CD4-positive, alpha-beta T cell (primary cell): Measurements from ENCODE around the gene RHPN2. TPM values are rescaled to one million over a fixed set of nuclear protein-coding genes. Genes with fewer than 3 reads are reported as not detected.

Experiments used
- ATAC-seq: fragments of 200-7000 bp; cut with Tn5 transposase; one replicate; pipeline ENCODE4 v1.10.0; 2022; ENCODE audit warnings: mild to moderate bottlenecking; ENCODE audit not compliant: poor library complexity
- CTCF ChIA-PET: fragments of 350-600 bp; sonication (Branson Sonifier 250); formaldehyde crosslinking; loops from one replicate; lab custom pipeline; 2021; ENCODE audit warnings: antibody characterized with exemption, inconsistent platforms; lab: Charles Lee
- POLR2A ChIA-PET: fragments of 350-600 bp; sonication (Branson Sonifier 250); formaldehyde crosslinking; loops from one replicate; lab custom pipeline; 2021; ENCODE audit warnings: antibody characterized with exemption, inconsistent platforms; lab: Charles Lee
- DNase-seq, 14 experiments: peaks; one replicate each; pipeline ENCODE4 v3.0.0-alpha.2; 2013 to 2020; ENCODE audit warnings: mixed read lengths in 2 of 14
- H3K27ac ChIP-seq, 2 donors: one replicate each; pipeline versions ENCODE4 v1.5.1 to v1.7.0; 2013; ENCODE audit warnings: low read length in 2 of 2, low read depth in 1 of 2, mild to moderate bottlenecking in 1 of 2
- H3K27me3 ChIP-seq, 2 experiments: 1 replicate in 1 of 2; 2 replicates in 1 of 2; pipeline versions ENCODE4 v1.6.1 to v1.7.0; 2013; ENCODE audit warnings: low read length in 2 of 2, control low read depth in 1 of 2, mild to moderate bottlenecking in 1 of 2, moderate library complexity in 1 of 2; ENCODE audit not compliant: insufficient read depth in 2 of 2, control insufficient read depth in 1 of 2
- H3K36me3 ChIP-seq: one replicate; pipeline ENCODE4 v1.6.1; 2013; ENCODE audit warnings: low read length, control low read depth; ENCODE audit not compliant: insufficient read depth
- H3K4me1 ChIP-seq: one replicate; pipeline ENCODE4 v1.6.1; 2013; ENCODE audit warnings: low read length, control low read depth; ENCODE audit not compliant: insufficient read depth
- H3K4me3 ChIP-seq: one replicate; pipeline ENCODE4 v1.5.1; 2013; ENCODE audit warnings: mild to moderate bottlenecking, low read length, moderate library complexity
- H3K9me3 ChIP-seq, 2 experiments: 1 replicate in 1 of 2; 2 replicates in 1 of 2; pipeline versions ENCODE4 v1.6.1 to v1.7.0; 2013; ENCODE audit warnings: low read length in 2 of 2, mild to moderate bottlenecking in 2 of 2, control low read depth in 1 of 2, moderate library complexity in 1 of 2; ENCODE audit not compliant: control insufficient read depth in 1 of 2, insufficient read depth in 1 of 2
- H3K27ac Mint-ChIP-seq: one replicate; pipeline ENCODE4 v1.8.0; 2020; ENCODE audit warnings: mixed read lengths
- H3K27me3 Mint-ChIP-seq: one replicate; pipeline ENCODE4 v1.8.0; 2021; ENCODE audit warnings: mixed read lengths
- H3K36me3 Mint-ChIP-seq: one replicate; pipeline ENCODE4 v1.8.0; 2021; ENCODE audit warnings: low read depth, mixed read lengths
- H3K4me1 Mint-ChIP-seq: one replicate; pipeline ENCODE4 v1.8.0; 2021; ENCODE audit warnings: low read depth, mixed read lengths
- H3K4me3 Mint-ChIP-seq: one replicate; pipeline ENCODE4 v1.8.0; 2020; ENCODE audit warnings: mild to moderate bottlenecking, mixed read lengths
- H3K9me3 Mint-ChIP-seq: one replicate; pipeline ENCODE4 v1.8.0; 2020; ENCODE audit warnings: mixed read lengths
- intact Hi-C, 2 experiments: fragments of 100-400 bp; cut with DNase I in 1 of 2; cut with micrococcal nuclease in 1 of 2; formaldehyde crosslinking; loops; one replicate each; pipeline versions ENCODE4 v1.15.1 to v1.9.0; 2023 to 2025; cut with DNase I, micrococcal nuclease
- total RNA-seq, 174 experiments: library from RNA in 2 of 174; stranded (reverse) in 2 of 174; gene quantifications; one replicate each; pipeline ENCODE4 v1.2.3 and lab custom pipeline; 2021 to 2026
- TF ChIP-seq, protein P1 (sequence below): fragments of 200-600 bp; IDR thresholded peaks from one replicate; pipeline ENCODE4 v1.8.0; 2022; ENCODE audit warnings: antibody characterized with exemption, mild to moderate bottlenecking

Gene RHPN2
- total RNA-seq, 2 experiments from 2014 or later = 0.08 TPM; not detected in 1

DNA sequence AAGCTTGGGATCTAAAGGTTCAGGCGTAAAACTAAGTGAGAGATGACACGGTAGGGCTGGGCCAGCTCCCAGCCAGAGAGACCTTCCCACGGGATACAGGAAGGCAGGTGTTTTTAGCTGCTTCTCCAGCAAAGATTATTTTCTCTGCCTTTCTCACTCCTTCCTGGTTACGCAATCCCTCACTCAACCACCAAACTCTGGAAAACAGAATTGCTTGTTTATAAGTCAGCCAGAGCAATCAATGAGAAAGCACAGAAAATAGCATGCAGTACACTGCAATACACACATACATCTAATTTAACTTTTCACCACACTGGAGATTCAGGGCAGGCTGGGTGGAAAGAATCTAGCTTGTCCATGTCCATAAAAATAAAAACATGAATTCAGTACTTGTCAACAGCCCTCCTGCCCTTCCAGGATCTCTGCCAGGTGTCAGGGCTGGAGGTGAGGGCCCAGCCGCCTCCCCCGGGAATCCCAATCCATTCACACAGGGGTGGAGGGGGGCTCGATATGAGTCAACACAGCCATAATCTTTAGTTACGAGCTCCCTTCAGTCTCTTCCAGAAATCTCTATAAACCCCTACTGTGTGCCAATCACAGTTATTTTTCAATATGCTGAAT is 12.2 kb downstream of the RHPN2 start:
- no peak for ATAC-seq
- Histone ChIP-seq H3K36me3 (no peaks in the 10 kb centered on the region), H3K27ac (no peak overlapping the region), H3K27me3 (no peaks in the 10 kb centered on the region), H3K4me1 (no peaks in the 10 kb centered on the region), H3K9me3 (no peaks in the 10 kb centered on the region), H3K4me3 (no peak overlapping the region)
- intact Hi-C loops = no loop called here
- CTCF ChIA-PET = no interaction called here
- POLR2A ChIA-PET = no interaction called here
- no peak for DNase-seq
- TF ChIP-seq, protein P1, sequence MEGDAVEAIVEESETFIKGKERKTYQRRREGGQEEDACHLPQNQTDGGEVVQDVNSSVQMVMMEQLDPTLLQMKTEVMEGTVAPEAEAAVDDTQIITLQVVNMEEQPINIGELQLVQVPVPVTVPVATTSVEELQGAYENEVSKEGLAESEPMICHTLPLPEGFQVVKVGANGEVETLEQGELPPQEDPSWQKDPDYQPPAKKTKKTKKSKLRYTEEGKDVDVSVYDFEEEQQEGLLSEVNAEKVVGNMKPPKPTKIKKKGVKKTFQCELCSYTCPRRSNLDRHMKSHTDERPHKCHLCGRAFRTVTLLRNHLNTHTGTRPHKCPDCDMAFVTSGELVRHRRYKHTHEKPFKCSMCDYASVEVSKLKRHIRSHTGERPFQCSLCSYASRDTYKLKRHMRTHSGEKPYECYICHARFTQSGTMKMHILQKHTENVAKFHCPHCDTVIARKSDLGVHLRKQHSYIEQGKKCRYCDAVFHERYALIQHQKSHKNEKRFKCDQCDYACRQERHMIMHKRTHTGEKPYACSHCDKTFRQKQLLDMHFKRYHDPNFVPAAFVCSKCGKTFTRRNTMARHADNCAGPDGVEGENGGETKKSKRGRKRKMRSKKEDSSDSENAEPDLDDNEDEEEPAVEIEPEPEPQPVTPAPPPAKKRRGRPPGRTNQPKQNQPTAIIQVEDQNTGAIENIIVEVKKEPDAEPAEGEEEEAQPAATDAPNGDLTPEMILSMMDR = no peak
- H3K36me3 Mint-ChIP-seq = no peaks in the 10 kb centered on the region
- no peak overlapping the region for H3K27ac Mint-ChIP-seq
- no peaks in the 10 kb centered on the region for H3K27me3 Mint-ChIP-seq
- no peaks in the 10 kb centered on the region for H3K9me3 Mint-ChIP-seq
- no peak overlapping the region for H3K4me3 Mint-ChIP-seq
- no peaks in the 10 kb centered on the region for H3K4me1 Mint-ChIP-seq

DNA sequence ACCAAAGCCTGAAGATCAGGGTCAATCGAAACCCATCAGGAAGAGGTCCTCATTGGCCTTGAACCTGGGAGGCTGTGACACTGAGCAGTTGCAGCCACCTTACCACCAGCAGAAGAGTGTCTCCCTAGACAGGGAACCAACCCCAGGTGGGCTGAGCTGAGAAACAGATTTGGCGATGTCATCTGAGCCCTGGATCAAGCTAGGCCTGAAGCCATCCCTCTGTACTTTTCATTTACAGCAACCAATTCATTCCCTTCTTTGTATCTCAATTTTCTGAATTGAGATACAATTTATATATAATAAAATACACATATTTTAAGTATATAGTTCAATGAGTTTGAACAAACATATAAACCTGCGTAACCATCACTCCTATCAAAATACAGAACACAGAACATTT is 14.6 kb downstream of the RHPN2 start:
- Histone ChIP-seq H3K36me3 (no peaks in the 10 kb centered on the region), H3K4me1 (no peaks in the 10 kb centered on the region), H3K27ac (no peak overlapping the region), H3K4me3 (no peak overlapping the region), H3K27me3 (no peaks in the 10 kb centered on the region), H3K9me3 (no peaks in the 10 kb centered on the region)
- POLR2A ChIA-PET = no interaction called here
- H3K27ac Mint-ChIP-seq = no peak overlapping the region
- DNase-seq (no peak), ATAC-seq (no peak)
- intact Hi-C loops = no loop called here
- no peaks in the 10 kb centered on the region for H3K36me3 Mint-ChIP-seq
- H3K4me3 Mint-ChIP-seq = no peak overlapping the region
- no peaks in the 10 kb centered on the region for H3K4me1 Mint-ChIP-seq
- no peaks in the 10 kb centered on the region for H3K9me3 Mint-ChIP-seq
- no peaks in the 10 kb centered on the region for H3K27me3 Mint-ChIP-seq
- CTCF ChIA-PET = no interaction called here
- TF ChIP-seq, protein P1 = no peak

DNA sequence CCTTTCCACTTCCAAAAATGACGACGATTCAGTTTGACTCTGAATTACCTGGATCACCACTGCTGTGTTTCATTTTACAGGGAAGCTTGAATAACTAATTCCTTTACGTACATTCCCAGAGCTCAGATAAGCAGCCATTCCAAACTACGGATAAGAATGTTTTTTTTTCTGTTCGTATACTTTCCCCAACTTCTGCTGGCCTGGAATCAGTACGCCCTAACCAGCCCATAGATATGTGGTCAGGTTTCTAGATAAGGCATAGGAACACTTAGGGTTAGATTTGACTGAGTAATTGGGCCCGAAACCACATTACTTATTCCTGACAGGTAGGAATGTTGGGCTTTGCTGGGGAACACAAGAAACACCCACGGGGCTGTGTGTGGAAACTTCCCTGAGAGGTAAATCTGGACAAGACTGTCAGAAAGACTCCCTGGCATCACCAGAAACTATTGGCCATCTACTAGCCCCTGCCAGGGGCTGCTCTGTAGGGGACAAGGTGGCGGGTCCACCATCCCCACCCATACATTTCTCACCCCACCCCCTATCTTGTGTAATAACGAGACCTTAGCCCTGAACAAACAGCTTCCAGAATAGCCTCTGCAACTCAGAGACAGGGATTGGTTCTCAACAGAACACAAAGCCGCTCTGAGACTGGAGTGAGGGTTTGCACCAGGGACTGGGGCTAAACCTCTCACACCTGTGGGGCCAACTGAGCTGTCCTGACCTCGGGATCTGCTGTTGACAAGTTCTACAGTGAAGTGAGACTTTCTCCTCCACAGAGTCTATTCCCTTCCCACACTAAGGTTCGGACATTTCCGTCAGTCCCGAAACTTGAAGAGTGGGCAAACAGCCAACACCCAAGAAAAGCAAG is 15.6 kb downstream of the RHPN2 start:
- TF ChIP-seq, protein P1 = no peak
- CTCF ChIA-PET = no interaction called here
- H3K27ac Mint-ChIP-seq = no peak overlapping the region
- H3K4me3 Mint-ChIP-seq = no peak overlapping the region
- POLR2A ChIA-PET = no interaction called here
- intact Hi-C loops = no loop called here
- ATAC-seq = no peak
- no peaks in the 10 kb centered on the region for H3K27me3 Mint-ChIP-seq
- no peaks in the 10 kb centered on the region for H3K4me1 Mint-ChIP-seq
- no peaks in the 10 kb centered on the region for H3K27me3 ChIP-seq
- H3K36me3 ChIP-seq = no peaks in the 10 kb centered on the region
- no peaks in the 10 kb centered on the region for H3K36me3 Mint-ChIP-seq
- no peak overlapping the region for H3K4me3 ChIP-seq
- no peaks in the 10 kb centered on the region for H3K4me1 ChIP-seq
- no peak for DNase-seq
- no peaks in the 10 kb centered on the region for H3K9me3 Mint-ChIP-seq
- H3K9me3 ChIP-seq = no peaks in the 10 kb centered on the region
- no peak overlapping the region for H3K27ac ChIP-seq
